HCT116 (cell line): ENCODE data around the gene PROM2. TPM values are rescaled to one million over a fixed set of nuclear protein-coding genes. Genes with fewer than 3 reads are reported as not detected.

Experiments used
- ATAC-seq: fragments of 200-7000 bp; cut with Tn5 transposase; 2 replicates; pipeline ENCODE4 v1.9.1; 2020; ENCODE audit warnings: mild to moderate bottlenecking, moderate library complexity
- BruUV-seq: library from RNA; stranded (reverse); fragments of 400-500 nt; replicated peaks from 2 replicates; lab custom pipeline; 2021; lab: Mats Ljungman, UMichigan
- CTCF ChIA-PET: fragments of 300-600 bp; sonication (Branson Sonifier 250); formaldehyde crosslinking; loops from one replicate; lab custom pipeline; 2021; ENCODE audit warnings: antibody characterized with exemption; lab: Charles Lee
- POLR2A ChIA-PET: fragments of 300-600, 350-600 bp; sonication (Branson Sonifier 250); formaldehyde crosslinking; loops from one replicate; lab custom pipeline; 2021; ENCODE audit warnings: antibody characterized with exemption; lab: Charles Lee
- RAD21 ChIA-PET, 2 experiments: fragments of 300-600 bp; sonication (Branson Sonifier 250); formaldehyde crosslinking; loops; one replicate each; lab custom pipeline; 2023; ENCODE audit warnings: low total read pairs in 2 of 2; ENCODE audit not compliant: uncharacterized antibody in 2 of 2, unreplicated experiment in 2 of 2, low non-redundant PET in 1 of 2; lab: Charles Lee
- DNase-seq: peaks from one replicate; pipeline ENCODE4 v3.0.0-alpha.2; 2010; ENCODE audit warnings: low read depth, low spot score
- H2AFZ ChIP-seq: fragments of 200-600 bp; shearing (Covaris generic), sonication (generic); 2 replicates; pipeline ENCODE4 v1.6.1; 2017; ENCODE audit warnings: low read depth, mixed run types, mixed read lengths, antibody characterized with exemption, low read length; ENCODE audit not compliant: poor library complexity, severe bottlenecking
- H3K27ac ChIP-seq: 2 replicates; pipeline ENCODE4 v1.5.1; 2012; ENCODE audit warnings: low read depth, low read length
- H3K27me3 ChIP-seq: fragments of 200-600 bp; sonication (generic); 2 replicates; pipeline ENCODE4 v1.6.1; 2016; ENCODE audit warnings: mixed run types, low read length, mixed read lengths; ENCODE audit not compliant: insufficient read depth
- H3K36me3 ChIP-seq, 2 experiments: fragments of 200-500 bp in 1 of 2; fragments of 200-600 bp in 1 of 2; sonication (Bioruptor generic) in 1 of 2; sonication (generic) in 1 of 2; 2 replicates each; pipeline versions ENCODE4 v1.5.1 to v1.6.1; 2014 to 2016; ENCODE audit warnings: low read length in 2 of 2, inconsistent platforms in 1 of 2, mixed read lengths in 1 of 2, mixed run types in 1 of 2; ENCODE audit not compliant: insufficient read depth in 2 of 2, control insufficient read depth in 1 of 2
- H3K4me1 ChIP-seq, 2 experiments: fragments of 200-600 bp in 1 of 2; sonication (generic) in 1 of 2; 2 replicates each; pipeline versions ENCODE4 v1.5.1 to v1.6.1; 2012 to 2017; ENCODE audit warnings: low read length in 2 of 2, inconsistent platforms in 1 of 2, mild to moderate bottlenecking in 1 of 2, mixed read lengths in 1 of 2, mixed run types in 1 of 2, moderate library complexity in 1 of 2; ENCODE audit not compliant: insufficient read depth in 2 of 2, control insufficient read depth in 1 of 2
- H3K4me2 ChIP-seq: fragments of 200-600 bp; sonication (generic); 2 replicates; pipeline ENCODE4 v1.6.1; 2017; ENCODE audit warnings: mixed run types, low read length, mixed read lengths
- H3K4me3 ChIP-seq, 2 experiments: fragments of 200-600 bp in 1 of 2; sonication (generic) in 1 of 2; replicated peaks in 1 of 2; 2 replicates each; pipeline ENCODE4 v1.5.1; 2011 to 2016; ENCODE audit warnings: low read length in 2 of 2, control low read depth in 1 of 2, low read depth in 1 of 2, mild to moderate bottlenecking in 1 of 2, mixed read lengths in 1 of 2, mixed run types in 1 of 2
- H3K79me2 ChIP-seq: fragments of 200-600 bp; sonication (generic); 2 replicates; pipeline ENCODE4 v1.6.1; 2017; ENCODE audit warnings: mild to moderate bottlenecking, mixed run types, low read length, moderate library complexity, mixed read lengths; ENCODE audit not compliant: insufficient read depth
- H3K9ac ChIP-seq: fragments of 200-600 bp; sonication (generic); 2 replicates; pipeline ENCODE4 v1.6.1; 2016; ENCODE audit warnings: low read length, mixed read lengths
- H3K9me2 ChIP-seq: fragments of 200-600 bp; sonication (generic), shearing (Covaris generic); 2 replicates; pipeline ENCODE4 v1.6.1; 2017; ENCODE audit warnings: mixed run types, mild to moderate bottlenecking, moderate library complexity; ENCODE audit not compliant: insufficient read depth
- H3K9me3 ChIP-seq, 2 experiments: fragments of 200-500 bp in 1 of 2; fragments of 200-600 bp in 1 of 2; sonication (Bioruptor generic) in 1 of 2; sonication (generic) in 1 of 2; 2 replicates each; pipeline ENCODE4 v1.6.1; 2014 to 2017; ENCODE audit warnings: low read length in 2 of 2, mixed read lengths in 2 of 2, inconsistent platforms in 1 of 2, low read depth in 1 of 2, mild to moderate bottlenecking in 1 of 2, mixed run types in 1 of 2, moderate library complexity in 1 of 2; ENCODE audit not compliant: control insufficient read depth in 1 of 2, insufficient read depth in 1 of 2
- H4K20me1 ChIP-seq: fragments of 200-600 bp; sonication (generic), shearing (Covaris generic); 2 replicates; pipeline ENCODE4 v1.6.1; 2017; ENCODE audit warnings: mixed run types, mild to moderate bottlenecking, moderate library complexity; ENCODE audit not compliant: insufficient read depth
- CBX3 ChIP-seq: IDR thresholded peaks from 2 replicates; pipeline ENCODE4 v1.6.1; 2012; ENCODE audit warnings: low read depth
- EZH2 ChIP-seq: fragments of 200-600 bp; sonication (generic); IDR thresholded peaks from 2 replicates; pipeline ENCODE4 v1.6.1; 2017; ENCODE audit warnings: antibody characterized with exemption, mixed run types
- JUND ChIP-seq: IDR thresholded peaks from 2 replicates; pipeline ENCODE4 v1.6.1; 2012
- POLR2A ChIP-seq: IDR thresholded peaks from 2 replicates; pipeline ENCODE4 v1.7.0; 2011; ENCODE audit warnings: borderline replicate concordance; ENCODE audit not compliant: insufficient read depth, insufficient read length; ENCODE audit errors: extremely low read depth
- POLR2AphosphoS5 ChIP-seq: IDR thresholded peaks from 2 replicates; pipeline ENCODE4 v1.6.1; 2011; ENCODE audit warnings: mild to moderate bottlenecking, low read depth, low read length, moderate library complexity
- REST ChIP-seq: IDR thresholded peaks from 2 replicates; pipeline ENCODE4 v1.6.1; 2012; ENCODE audit warnings: low read depth
- ZFX ChIP-seq: fragments of 450-650 bp; IDR thresholded peaks from 2 replicates; pipeline ENCODE4 v1.6.1; 2017
- ZNF274 ChIP-seq: fragments of 200-500 bp; sonication (Bioruptor generic); IDR thresholded peaks from 2 replicates; pipeline ENCODE4 v1.6.1; 2014; ENCODE audit warnings: mild to moderate bottlenecking, low read depth, low read length, inconsistent platforms
- intact Hi-C: fragments of 100-400 bp; cut with micrococcal nuclease; formaldehyde crosslinking; loops from 2 replicates; pipeline ENCODE4 v1.10.0; 2022
- total RNA-seq: library from RNA; stranded (reverse); gene quantifications from one replicate; pipeline ENCODE4 v1.2.1, GENCODE V29; 2021; ENCODE audit not compliant: unreplicated experiment
- TF ChIP-seq, protein P1 (sequence below): IDR thresholded peaks from 2 replicates; pipeline ENCODE4 v1.6.1; 2011; ENCODE audit warnings: mild to moderate bottlenecking, low read length, moderate library complexity; ENCODE audit not compliant: insufficient replicate concordance; ENCODE audit errors: extremely low read depth

Gene PROM2
- total RNA-seq, 1 experiment from 2014 or later, result 11.9 TPM

DNA sequence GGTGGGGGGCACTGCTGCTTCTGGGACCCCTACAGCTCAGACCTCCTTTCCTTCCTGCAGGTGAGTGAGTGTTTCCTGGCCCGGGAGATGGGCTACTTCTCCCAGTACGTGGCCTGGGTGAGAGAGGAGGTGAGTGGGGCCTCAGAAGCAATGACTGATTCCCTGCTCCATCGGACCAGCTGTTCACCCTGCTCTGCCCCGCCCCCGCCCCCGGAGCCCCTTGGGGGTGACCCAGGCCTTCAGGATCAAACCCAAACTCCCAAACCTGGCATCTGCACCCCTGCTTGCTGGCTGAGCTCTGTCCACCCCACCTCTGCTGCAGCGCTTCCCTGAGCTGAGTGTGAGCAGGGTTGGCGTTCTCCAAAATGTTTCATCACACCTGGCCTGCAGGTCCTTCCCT lies 13.1 kb downstream of the PROM2 start:
- H3K27ac ChIP-seq, result no peak overlapping the region
- H3K9me3 ChIP-seq, result 0 out of 4 replicates have a peak, but pooled peaks cover 0 to 6% of the 10 kb centered on the region in 2 experiments
- no peaks in the 10 kb centered on the region for H4K20me1 ChIP-seq
- ChIA-PET CTCF (interaction anchor here (0.6 kb wide), 1 partner anchor 13 kb away, joined by 5 read pairs; no protein-coding TSS in a partner anchor), RAD21 (no interaction called here), POLR2A (interaction anchor here (0.7 kb wide), 1 partner anchor 120 kb away, joined by 3 read pairs; no protein-coding TSS in a partner anchor)
- no TSS peak for BruUV-seq
- no peak overlapping the region for H2AFZ ChIP-seq
- ATAC-seq (no peak), DNase-seq (no peak)
- TF ChIP-seq EZH2, result no peak
- TF ChIP-seq POLR2AphosphoS5, result no peak
- TF ChIP-seq POLR2A, result no peak
- TF ChIP-seq ZNF274, result no peak
- no peak for TF ChIP-seq CBX3
- TF ChIP-seq, protein P1, sequence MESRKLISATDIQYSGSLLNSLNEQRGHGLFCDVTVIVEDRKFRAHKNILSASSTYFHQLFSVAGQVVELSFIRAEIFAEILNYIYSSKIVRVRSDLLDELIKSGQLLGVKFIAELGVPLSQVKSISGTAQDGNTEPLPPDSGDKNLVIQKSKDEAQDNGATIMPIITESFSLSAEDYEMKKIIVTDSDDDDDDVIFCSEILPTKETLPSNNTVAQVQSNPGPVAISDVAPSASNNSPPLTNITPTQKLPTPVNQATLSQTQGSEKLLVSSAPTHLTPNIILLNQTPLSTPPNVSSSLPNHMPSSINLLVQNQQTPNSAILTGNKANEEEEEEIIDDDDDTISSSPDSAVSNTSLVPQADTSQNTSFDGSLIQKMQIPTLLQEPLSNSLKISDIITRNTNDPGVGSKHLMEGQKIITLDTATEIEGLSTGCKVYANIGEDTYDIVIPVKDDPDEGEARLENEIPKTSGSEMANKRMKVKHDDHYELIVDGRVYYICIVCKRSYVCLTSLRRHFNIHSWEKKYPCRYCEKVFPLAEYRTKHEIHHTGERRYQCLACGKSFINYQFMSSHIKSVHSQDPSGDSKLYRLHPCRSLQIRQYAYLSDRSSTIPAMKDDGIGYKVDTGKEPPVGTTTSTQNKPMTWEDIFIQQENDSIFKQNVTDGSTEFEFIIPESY, result no peak
- H3K4me3 ChIP-seq, result no peak overlapping the region
- H3K4me2 ChIP-seq, result no peak overlapping the region
- no peak overlapping the region for H3K9ac ChIP-seq
- H3K79me2 ChIP-seq, result no peaks in the 10 kb centered on the region
- peaks cover 0 to under 1% of the 10 kb centered on the region in 2 experiments; a peak in 1 of 4 replicates for H3K4me1 ChIP-seq
- no peaks in the 10 kb centered on the region for H3K9me2 ChIP-seq
- H3K36me3 ChIP-seq, result no peaks in the 10 kb centered on the region
- intact Hi-C loops, result no loop called here
- H3K27me3 ChIP-seq, result no peaks in the 10 kb centered on the region

DNA sequence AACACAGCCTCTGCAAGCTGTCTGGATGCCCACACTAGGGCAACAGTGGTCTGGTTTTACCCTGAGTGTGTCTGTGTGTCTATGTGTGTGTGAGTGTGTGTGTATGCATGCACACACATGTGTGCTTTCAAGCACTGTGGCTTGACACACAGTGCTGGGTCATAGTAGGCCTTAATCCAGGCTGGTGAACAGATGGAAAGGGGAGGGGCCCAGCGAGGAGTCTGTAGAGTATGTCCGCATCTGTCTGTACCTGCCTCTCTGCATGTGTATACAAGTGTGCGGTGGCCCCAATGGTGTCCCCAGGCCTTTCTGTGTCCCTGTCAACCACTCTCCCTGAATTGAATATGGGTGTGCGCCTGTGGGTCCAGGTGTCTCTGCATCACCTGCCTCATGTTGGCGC lies 13.6 kb downstream of the PROM2 start:
- no TSS peak for BruUV-seq
- ATAC-seq, result no peak
- CTCF ChIA-PET, result no interaction called here

More for the DNA sequence above, 13.6 kb downstream of the PROM2 start:
- no peaks in the 10 kb centered on the region for H4K20me1 ChIP-seq
- ChIA-PET POLR2A (interaction anchor here (0.7 kb wide), 1 partner anchor 121 kb away, joined by 3 read pairs; no protein-coding TSS in a partner anchor), RAD21 (no interaction called here)
- no peaks in the 10 kb centered on the region for H3K9me2 ChIP-seq
- no peak overlapping the region for H3K9ac ChIP-seq
- H3K4me2 ChIP-seq, result no peak overlapping the region
- no peaks in the 10 kb centered on the region for H3K79me2 ChIP-seq
- no peaks in the 10 kb centered on the region for H3K27me3 ChIP-seq
- no peak for DNase-seq
- no peak for TF ChIP-seq REST
- no peak for TF ChIP-seq ZFX
- TF ChIP-seq JUND, result no peak
- no peak for TF ChIP-seq ZNF274
- peaks cover 0 to 5% of the 10 kb centered on the region in 2 experiments; a peak in 2 of 4 replicates for H3K4me1 ChIP-seq
- H3K27ac ChIP-seq, result no peak overlapping the region
- H3K4me3 ChIP-seq, result no peak overlapping the region
- no peak overlapping the region for H2AFZ ChIP-seq
- intact Hi-C loops, result no loop called here
- no peaks in the 10 kb centered on the region for H3K36me3 ChIP-seq
- H3K9me3 ChIP-seq, result 0 out of 4 replicates have a peak, but pooled peaks cover 0 to 6% of the 10 kb centered on the region in 2 experiments
